Thyroid gland (tissue), 4 donors: Measurements from ENCODE around the gene USP33.

Source experiments
- POLR2A ChIP-seq, 2 donors: fragments of 450-650 bp; IDR thresholded peaks; one replicate each; pipeline ENCODE4 v1.6.1; 2017; ENCODE audit warnings: antibody characterized with exemption in 2 of 2, mild to moderate bottlenecking in 2 of 2, moderate library complexity in 1 of 2
- TF ChIP-seq, protein P1 (sequence below), 6 experiments: fragments of 200-600 bp in 3 of 6; fragments of 450-650 bp in 3 of 6; sonication (generic) in 3 of 6; IDR thresholded peaks; one replicate each; pipeline ENCODE4 v1.5.1; 2016 to 2019; ENCODE audit warnings: antibody characterized with exemption in 6 of 6, mild to moderate bottlenecking in 2 of 6, inconsistent platforms in 1 of 6, moderate library complexity in 1 of 6

DNA sequence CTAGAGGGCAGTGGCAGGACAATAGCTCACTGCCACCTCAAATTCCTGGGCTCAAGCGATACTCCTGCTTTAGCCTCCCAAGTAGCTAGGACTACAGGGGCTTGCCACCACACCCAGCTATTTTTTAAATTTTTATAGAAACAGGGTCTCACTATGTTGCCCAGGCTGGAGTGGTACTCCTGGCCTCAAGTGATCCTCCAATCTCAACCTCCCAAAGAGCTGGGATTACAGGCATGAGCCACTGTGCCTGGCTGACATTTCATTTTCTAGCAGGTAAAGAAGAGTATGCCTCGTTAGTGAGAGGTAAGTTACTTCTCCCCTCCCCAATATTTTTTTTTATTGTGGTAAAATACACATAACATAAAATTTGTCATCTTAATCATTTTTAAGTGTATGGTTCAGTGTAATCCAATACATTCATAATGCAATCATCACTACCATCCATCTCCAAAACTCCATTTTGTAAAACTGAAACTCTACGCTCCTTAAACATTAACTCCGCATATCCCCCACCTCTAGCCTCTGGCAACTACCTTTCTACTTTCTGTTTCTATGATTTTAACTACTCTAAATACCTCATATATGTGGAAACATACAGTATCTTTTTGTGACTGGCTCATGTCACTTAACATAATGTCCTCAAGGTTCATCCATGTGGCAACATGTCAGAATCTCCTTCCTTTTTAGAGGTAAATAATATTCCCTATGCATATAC, 99.6 kb downstream of the USP33 start:
- TF ChIP-seq POLR2A (IDR thresholded peaks at IDR 0.05): no peak
- TF ChIP-seq, protein P1, sequence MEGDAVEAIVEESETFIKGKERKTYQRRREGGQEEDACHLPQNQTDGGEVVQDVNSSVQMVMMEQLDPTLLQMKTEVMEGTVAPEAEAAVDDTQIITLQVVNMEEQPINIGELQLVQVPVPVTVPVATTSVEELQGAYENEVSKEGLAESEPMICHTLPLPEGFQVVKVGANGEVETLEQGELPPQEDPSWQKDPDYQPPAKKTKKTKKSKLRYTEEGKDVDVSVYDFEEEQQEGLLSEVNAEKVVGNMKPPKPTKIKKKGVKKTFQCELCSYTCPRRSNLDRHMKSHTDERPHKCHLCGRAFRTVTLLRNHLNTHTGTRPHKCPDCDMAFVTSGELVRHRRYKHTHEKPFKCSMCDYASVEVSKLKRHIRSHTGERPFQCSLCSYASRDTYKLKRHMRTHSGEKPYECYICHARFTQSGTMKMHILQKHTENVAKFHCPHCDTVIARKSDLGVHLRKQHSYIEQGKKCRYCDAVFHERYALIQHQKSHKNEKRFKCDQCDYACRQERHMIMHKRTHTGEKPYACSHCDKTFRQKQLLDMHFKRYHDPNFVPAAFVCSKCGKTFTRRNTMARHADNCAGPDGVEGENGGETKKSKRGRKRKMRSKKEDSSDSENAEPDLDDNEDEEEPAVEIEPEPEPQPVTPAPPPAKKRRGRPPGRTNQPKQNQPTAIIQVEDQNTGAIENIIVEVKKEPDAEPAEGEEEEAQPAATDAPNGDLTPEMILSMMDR (IDR thresholded peaks at IDR 0.05): no peak
